Measurements from ENCODE around the gene DDX46. TPM values are rescaled to one million over a fixed set of nuclear protein-coding genes. Genes with fewer than 3 reads are reported as not detected.

DDX46 gene
- total RNA-seq, 1 experiment from 2014 or later: 99.3 TPM

GRCh38 chr5:134821841-134822240 lies 63.3 kb downstream of the DDX46 start:
- H3K9me2 ChIP-seq (ENCODE audit: insufficient read depth): no peaks in the 10 kb centered on the region
- H3K27me3 ChIP-seq (ENCODE audit: insufficient read depth, low read length): no peaks in the 10 kb centered on the region
- ChIA-PET RAD21 (ENCODE audit: low non-redundant PET in 1 of 2, low total read pairs in 2 of 2, uncharacterized antibody in 2 of 2, unreplicated experiment in 2 of 2) (no interaction called here), CTCF (no interaction called here), POLR2A (no interaction called here)
- BruUV-seq (replicated peaks): no TSS peak
- DNase-seq (ENCODE audit: low read depth, low spot score) (no peak), ATAC-seq (no peak)
- no peak overlapping the region for H3K27ac ChIP-seq (ENCODE audit: low read depth, low read length)
- intact Hi-C loops (cut with micrococcal nuclease): no loop called here
- H3K4me3 ChIP-seq (replicated peaks in 1 of 2; ENCODE audit: low read depth in 1 of 2, low read length in 2 of 2): no peak overlapping the region
- H2AFZ ChIP-seq (ENCODE audit: low read depth, low read length, poor library complexity, severe bottlenecking): no peak overlapping the region
- 0 out of 2 replicates have a peak, but pooled peaks cover 3% of the 10 kb centered on the region for H3K79me2 ChIP-seq (ENCODE audit: insufficient read depth, low read length)
- no peak overlapping the region for H3K9ac ChIP-seq (ENCODE audit: low read length)
- no peak overlapping the region for H3K4me2 ChIP-seq (ENCODE audit: low read length)
- peaks cover 45 to 55% of the 10 kb centered on the region in 2 experiments for H3K36me3 ChIP-seq (ENCODE audit: control insufficient read depth in 1 of 2, insufficient read depth in 2 of 2, low read length in 2 of 2)
- TF ChIP-seq ATF3 (IDR thresholded peaks at IDR 0.05) (no peak), CEBPB (IDR thresholded peaks at IDR 0.05; ENCODE audit: low read depth) (no peak), EZH2phosphoT487 (IDR thresholded peaks at IDR 0.05; ENCODE audit: borderline replicate concordance) (no peak), TCF7L2 (IDR thresholded peaks at IDR 0.05; ENCODE audit: borderline replicate concordance, extremely low read depth, insufficient read depth, insufficient read length) (no peak), ZNF274 (IDR thresholded peaks at IDR 0.05; ENCODE audit: low read depth, low read length) (no peak), EGR1 (IDR thresholded peaks at IDR 0.05; ENCODE audit: low read depth) (no peak), YY1 (IDR thresholded peaks at IDR 0.05; ENCODE audit: extremely low read depth, insufficient replicate concordance, low read depth, low read length) (no peak), ELF1 (IDR thresholded peaks at IDR 0.05; ENCODE audit: borderline replicate concordance, low read depth) (no peak), POLR2A (IDR thresholded peaks at IDR 0.05; ENCODE audit: borderline replicate concordance, extremely low read depth, insufficient read depth, insufficient read length) (no peak)
- H4K20me1 ChIP-seq (ENCODE audit: insufficient read depth): no peaks in the 10 kb centered on the region
- no peaks in the 10 kb centered on the region for H3K9me3 ChIP-seq (ENCODE audit: control insufficient read depth in 1 of 2, insufficient read depth in 1 of 2, low read depth in 1 of 2, low read length in 2 of 2)
- no peaks in the 10 kb centered on the region for H3K4me1 ChIP-seq (ENCODE audit: control insufficient read depth in 1 of 2, insufficient read depth in 2 of 2, low read length in 2 of 2)

- Histone ChIP-seq H3K79me2 (ENCODE audit: insufficient read depth, low read length) (peaks cover 3% of the 10 kb centered on the region; the same call in 1 of the 2 replicates), H3K9ac (ENCODE audit: low read length) (no peak overlapping the region), H3K27me3 (ENCODE audit: insufficient read depth, low read length) (no peaks in the 10 kb centered on the region), H3K9me2 (ENCODE audit: insufficient read depth) (no peaks in the 10 kb centered on the region), H3K9me3 (ENCODE audit: control insufficient read depth in 1 of 2, insufficient read depth in 1 of 2, low read depth in 1 of 2, low read length in 2 of 2) (no peaks in the 10 kb centered on the region), H2AFZ (ENCODE audit: low read depth, low read length, poor library complexity, severe bottlenecking) (no peak overlapping the region), H3K4me1 (ENCODE audit: control insufficient read depth in 1 of 2, insufficient read depth in 2 of 2, low read length in 2 of 2) (no peaks in the 10 kb centered on the region), H3K4me2 (ENCODE audit: low read length) (no peak overlapping the region), H3K36me3 (ENCODE audit: control insufficient read depth in 1 of 2, insufficient read depth in 2 of 2, low read length in 2 of 2) (peaks cover 44 to 55% of the 10 kb centered on the region in 2 experiments), H3K4me3 (replicated peaks in 1 of 2; ENCODE audit: low read depth in 1 of 2, low read length in 2 of 2) (no peak overlapping the region), H4K20me1 (ENCODE audit: insufficient read depth) (no peaks in the 10 kb centered on the region), H3K27ac (ENCODE audit: low read depth, low read length) (no peak overlapping the region)
- intact Hi-C loops (cut with micrococcal nuclease): no loop called here
- no peak for ATAC-seq
- RAD21 ChIA-PET (ENCODE audit: low non-redundant PET in 1 of 2, low total read pairs in 2 of 2, uncharacterized antibody in 2 of 2, unreplicated experiment in 2 of 2): no interaction called here
- BruUV-seq (replicated peaks): no TSS peak
- DNase-seq (ENCODE audit: low read depth, low spot score): no peak
- CTCF ChIA-PET: no interaction called here
- POLR2A ChIA-PET: interaction anchor here (1.4 kb wide), 1 partner anchor 21 kb away, joined by 4 read pairs; the partner anchor contains the start of gene C5orf24
- TF ChIP-seq ZNF274 (IDR thresholded peaks at IDR 0.05; ENCODE audit: low read depth, low read length) (no peak), YY1 (IDR thresholded peaks at IDR 0.05; ENCODE audit: extremely low read depth, insufficient replicate concordance, low read depth, low read length) (no peak), SIN3A (IDR thresholded peaks at IDR 0.05; ENCODE audit: low read depth) (no peak), SP1 (IDR thresholded peaks at IDR 0.05; ENCODE audit: low read depth) (no peak), ZBTB33 (IDR thresholded peaks at IDR 0.05; ENCODE audit: extremely low read depth, insufficient replicate concordance, low read length) (no peak), ZFX (IDR thresholded peaks at IDR 0.05) (no peak), RAD21 (IDR thresholded peaks at IDR 0.05; ENCODE audit: low read depth) (no peak), ELF1 (IDR thresholded peaks at IDR 0.05; ENCODE audit: borderline replicate concordance, low read depth) (no peak), EZH2 (IDR thresholded peaks at IDR 0.05) (no peak), CTCF (IDR thresholded peaks at IDR 0.05 in 2 of 3, conservative IDR thresholded peaks at IDR 0.05 in 1 of 3; ENCODE audit: borderline replicate concordance in 1 of 3, insufficient read depth in 1 of 3, low read depth in 2 of 3, low read length in 2 of 3) (no peak), JUND (IDR thresholded peaks at IDR 0.05) (no peak)
These were observed 66.1 kb downstream of the DDX46 start for GRCh38 chr5:134824681-134825080.

Measured in HCT116 (cell line).